GM06990 (cell line): ENCODE data around the gene BICC1.

Source experiments
- DNase-seq: peaks from one replicate; pipeline ENCODE4 v3.0.0-alpha.2; 2011; ENCODE audit not compliant: insufficient read length; ENCODE audit errors: extremely low read depth
- H3K27me3 ChIP-seq: replicated peaks from 2 replicates; pipeline ENCODE4 v1.6.0; 2011; ENCODE audit warnings: low read length; ENCODE audit not compliant: control insufficient read depth, insufficient read depth
- H3K36me3 ChIP-seq: 2 replicates; pipeline ENCODE4 v1.5.1; 2011; ENCODE audit warnings: low read length; ENCODE audit not compliant: control insufficient read depth, insufficient read depth
- H3K4me3 ChIP-seq: replicated peaks from 2 replicates; pipeline ENCODE4 v1.5.1; 2011; ENCODE audit warnings: low read depth, mild to moderate bottlenecking, control low read depth, low read length
- TF ChIP-seq, protein P1 (sequence below): IDR thresholded peaks from 2 replicates; pipeline ENCODE4 v1.5.1; 2011; ENCODE audit warnings: low read length, control low read depth, mild to moderate bottlenecking, inconsistent platforms; ENCODE audit not compliant: insufficient read depth, poor library complexity, severe bottlenecking

BICC1 gene

DNA sequence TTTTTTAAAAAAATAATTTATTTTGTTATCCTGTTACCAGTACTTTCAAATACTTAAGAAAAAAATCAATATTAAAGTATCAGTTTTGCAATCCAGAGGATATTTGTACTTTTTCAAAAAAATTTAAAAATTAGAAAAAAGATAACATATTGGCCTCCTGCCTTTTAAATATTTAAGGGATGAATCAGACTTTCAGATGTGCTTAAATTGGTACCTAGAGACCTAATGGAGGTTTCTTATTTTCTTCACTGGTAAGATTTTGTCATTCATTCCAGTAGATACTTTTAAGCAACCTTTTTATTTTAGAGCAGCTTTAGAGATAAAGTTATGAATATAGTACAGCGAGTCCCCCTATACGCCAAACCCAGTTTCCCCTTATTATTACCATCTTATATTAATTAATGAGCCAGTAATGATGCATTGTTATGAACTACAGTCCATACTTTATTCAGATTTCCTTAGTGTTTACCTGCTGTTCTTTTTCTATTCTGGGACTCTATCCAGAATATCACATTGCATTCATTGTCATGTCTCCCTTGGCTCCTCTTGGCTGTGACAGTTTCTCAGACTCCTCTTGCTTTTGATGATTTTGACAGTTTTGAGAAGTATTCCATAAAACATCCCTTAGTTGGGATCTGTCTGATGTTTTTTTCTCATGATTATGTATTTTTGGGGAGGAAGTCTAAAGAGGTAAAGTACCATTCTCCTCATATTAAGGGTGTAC, 34.2 kb downstream of the BICC1 start:
- Histone ChIP-seq H3K4me3 (no peak overlapping the region), H3K27me3 (no peaks in the 10 kb centered on the region), H3K36me3 (no peaks in the 10 kb centered on the region)
- DNase-seq = no peak
- TF ChIP-seq, protein P1, sequence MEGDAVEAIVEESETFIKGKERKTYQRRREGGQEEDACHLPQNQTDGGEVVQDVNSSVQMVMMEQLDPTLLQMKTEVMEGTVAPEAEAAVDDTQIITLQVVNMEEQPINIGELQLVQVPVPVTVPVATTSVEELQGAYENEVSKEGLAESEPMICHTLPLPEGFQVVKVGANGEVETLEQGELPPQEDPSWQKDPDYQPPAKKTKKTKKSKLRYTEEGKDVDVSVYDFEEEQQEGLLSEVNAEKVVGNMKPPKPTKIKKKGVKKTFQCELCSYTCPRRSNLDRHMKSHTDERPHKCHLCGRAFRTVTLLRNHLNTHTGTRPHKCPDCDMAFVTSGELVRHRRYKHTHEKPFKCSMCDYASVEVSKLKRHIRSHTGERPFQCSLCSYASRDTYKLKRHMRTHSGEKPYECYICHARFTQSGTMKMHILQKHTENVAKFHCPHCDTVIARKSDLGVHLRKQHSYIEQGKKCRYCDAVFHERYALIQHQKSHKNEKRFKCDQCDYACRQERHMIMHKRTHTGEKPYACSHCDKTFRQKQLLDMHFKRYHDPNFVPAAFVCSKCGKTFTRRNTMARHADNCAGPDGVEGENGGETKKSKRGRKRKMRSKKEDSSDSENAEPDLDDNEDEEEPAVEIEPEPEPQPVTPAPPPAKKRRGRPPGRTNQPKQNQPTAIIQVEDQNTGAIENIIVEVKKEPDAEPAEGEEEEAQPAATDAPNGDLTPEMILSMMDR = no peak

DNA sequence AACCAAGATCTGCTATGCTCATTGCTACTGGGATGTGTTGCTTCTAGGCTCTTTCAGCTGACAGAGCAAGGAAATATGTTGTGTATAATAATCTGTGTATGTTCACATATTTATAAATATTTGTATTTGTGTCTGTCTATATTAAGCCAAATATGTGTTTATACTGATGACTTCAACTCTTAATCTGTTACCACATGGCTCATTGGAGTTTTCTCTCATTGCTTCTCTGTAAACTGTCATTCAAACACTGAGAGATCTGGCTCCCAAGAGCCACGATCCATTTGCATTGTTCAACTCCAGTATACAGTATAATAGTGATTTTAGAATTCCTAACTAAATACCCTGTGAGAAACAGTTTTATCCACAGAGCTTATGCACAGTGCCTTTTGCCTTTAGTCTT, 35.3 kb downstream of the BICC1 start:
- TF ChIP-seq, protein P1 = no peak
- H3K36me3 ChIP-seq = no peaks in the 10 kb centered on the region
- H3K4me3 ChIP-seq = no peak overlapping the region
- no peaks in the 10 kb centered on the region for H3K27me3 ChIP-seq
- DNase-seq = no peak

DNA sequence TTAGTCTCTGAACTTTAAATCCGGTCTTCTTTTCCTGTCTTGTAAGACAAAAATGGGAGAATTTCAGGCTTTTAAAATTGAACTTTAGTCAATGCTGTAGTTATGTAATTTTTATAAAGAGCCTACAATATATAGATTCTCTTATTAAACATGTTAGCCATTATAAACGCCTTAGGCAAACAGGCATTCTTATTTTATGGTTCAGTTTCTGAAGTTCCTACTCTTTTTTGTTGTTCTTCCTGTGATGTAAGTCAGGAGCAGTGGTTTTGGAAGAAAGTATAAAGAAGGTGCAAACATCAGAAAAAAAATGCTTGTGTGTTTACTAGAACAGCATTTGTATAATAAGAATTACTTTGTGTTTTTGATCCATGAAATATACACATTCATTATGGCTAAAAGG, 41.6 kb downstream of the BICC1 start:
- TF ChIP-seq, protein P1 = no peak
- Histone ChIP-seq H3K36me3 (no peaks in the 10 kb centered on the region), H3K27me3 (no peaks in the 10 kb centered on the region), H3K4me3 (no peak overlapping the region)
- no peak for DNase-seq

DNA sequence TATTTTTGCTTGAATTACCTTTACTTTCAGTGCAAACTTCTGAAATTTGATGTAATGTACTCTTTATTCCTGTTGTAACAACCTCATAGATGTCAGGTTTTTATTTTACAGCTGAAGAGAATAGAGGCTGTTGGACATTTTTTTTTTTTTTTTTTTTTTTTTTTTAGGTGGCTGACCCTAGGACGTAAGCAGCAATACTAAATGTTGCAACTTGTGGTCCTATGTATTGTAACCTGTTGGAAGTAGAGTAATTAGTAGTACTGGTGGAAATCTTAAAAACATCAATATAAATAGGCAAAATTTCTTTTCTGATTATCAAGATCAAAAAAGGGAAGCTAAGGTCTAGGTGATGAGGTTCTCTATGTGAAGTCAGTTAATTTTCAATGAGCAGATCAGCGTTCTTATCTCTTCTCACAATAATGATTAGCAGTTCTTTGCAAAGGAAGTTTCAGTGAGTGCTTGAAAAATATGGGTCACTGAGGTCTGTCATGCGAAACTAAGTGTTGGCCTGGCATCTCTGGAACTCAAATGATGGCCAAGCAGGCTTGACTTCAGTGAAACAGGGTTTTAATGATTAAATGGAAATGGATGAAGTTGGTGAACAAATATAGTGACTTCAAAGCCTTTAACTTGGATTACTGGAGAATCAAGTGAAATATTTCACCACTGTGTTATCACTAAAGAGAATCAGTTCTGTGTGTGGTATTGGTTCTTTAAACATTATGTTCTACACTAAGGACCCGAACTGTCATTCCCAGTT, 42.7 kb downstream of the BICC1 start:
- Histone ChIP-seq H3K36me3 (no peaks in the 10 kb centered on the region), H3K4me3 (no peak overlapping the region), H3K27me3 (no peaks in the 10 kb centered on the region)
- DNase-seq = no peak
- TF ChIP-seq, protein P1 = no peak

DNA sequence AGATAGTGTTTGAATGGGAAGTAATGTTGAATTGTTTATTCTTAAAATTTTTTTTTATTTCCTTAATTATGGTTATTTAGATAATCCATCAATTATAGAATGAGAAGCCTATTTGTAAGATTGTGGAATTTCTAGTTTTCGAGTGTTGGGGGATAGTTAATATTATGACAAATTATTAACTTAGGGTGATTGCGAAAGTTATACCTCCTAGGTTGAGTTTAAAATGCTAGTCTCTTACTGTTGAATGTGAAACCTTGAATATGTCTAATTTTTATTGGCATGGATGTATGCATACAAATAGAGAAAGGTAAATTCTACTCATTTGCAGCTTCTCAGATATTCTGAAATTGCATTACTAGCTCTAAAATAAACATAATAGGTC, 43.2 kb downstream of the BICC1 start:
- no peak for DNase-seq
- Histone ChIP-seq H3K4me3 (no peak overlapping the region), H3K27me3 (no peaks in the 10 kb centered on the region), H3K36me3 (no peaks in the 10 kb centered on the region)
- TF ChIP-seq, protein P1 = no peak
